ENCODE measurements around the gene PTGIS.

- no peak for TF ChIP-seq POLR2A (IDR thresholded peaks at IDR 0.05)
- TF ChIP-seq CTCF (IDR thresholded peaks at IDR 0.05): no peak
These were observed 96.5 kb downstream of the PTGIS start for GRCh38 chr20:49471397-49471796.

All from thyroid gland (tissue), 4 donors.